ENCODE results near the gene CIC.
"Not testable (repeated sequence)": the region's sequence is repeated elsewhere in the genome, so short reads cannot be mapped to it uniquely, and the experiment has no call there.

Gene CIC

GRCh38 chr19:42334697-42335373 is 65.8 kb downstream of the CIC start:
- TF ChIP-seq CTCF (IDR thresholded peaks at IDR 0.05): no peak
- no peaks in the 10 kb centered on the region for H3K9me3 Mint-ChIP-seq
- H3K4me3 Mint-ChIP-seq: no peak overlapping the region
- no peak for DNase-seq
- peaks cover 18% of the 10 kb centered on the region for H3K36me3 Mint-ChIP-seq (ENCODE audit: low read depth)
- no peaks in the 10 kb centered on the region for H3K27me3 Mint-ChIP-seq (ENCODE audit: low read depth, poor library complexity)
- peaks cover 10% of the 10 kb centered on the region for H3K4me1 Mint-ChIP-seq
- H3K27ac Mint-ChIP-seq: no peak overlapping the region

GRCh38 chr19:42335374-42335936 is 66.4 kb downstream of the CIC start:
- peaks cover 3% of the 10 kb centered on the region for H3K4me1 Mint-ChIP-seq
- TF ChIP-seq CTCF (IDR thresholded peaks at IDR 0.05): no peak
- no peaks in the 10 kb centered on the region for H3K27me3 Mint-ChIP-seq (ENCODE audit: low read depth, poor library complexity)

GRCh38 chr19:42335971-42336370 is 66.9 kb downstream of the CIC start:
- Mint-ChIP-seq H3K36me3 (ENCODE audit: low read depth) (peaks cover 18% of the 10 kb centered on the region), H3K9me3 (no peaks in the 10 kb centered on the region), H3K27ac (no peak overlapping the region), H3K4me1 (no peaks in the 10 kb centered on the region), H3K4me3 (no peak overlapping the region), H3K27me3 (ENCODE audit: low read depth, poor library complexity) (no peaks in the 10 kb centered on the region)
- no peak for DNase-seq
- no peak for TF ChIP-seq CTCF (IDR thresholded peaks at IDR 0.05)

More at GRCh38 chr19:42335374-42335936, 66.4 kb downstream of the CIC start:
- peaks cover 18% of the 10 kb centered on the region for H3K36me3 Mint-ChIP-seq (ENCODE audit: low read depth)
- H3K27ac Mint-ChIP-seq: no peak overlapping the region
- H3K4me3 Mint-ChIP-seq: no peak overlapping the region
- no peaks in the 10 kb centered on the region for H3K9me3 Mint-ChIP-seq
- DNase-seq: no peak

GRCh38 chr19:42339126-42339860 is 70.2 kb downstream of the CIC start:
- H3K4me3 Mint-ChIP-seq; H3K27me3 Mint-ChIP-seq (ENCODE audit: low read depth, poor library complexity); H3K9me3 Mint-ChIP-seq; DNase-seq; H3K27ac Mint-ChIP-seq; H3K4me1 Mint-ChIP-seq: not testable (repeated sequence)
- peaks cover 31% of the 10 kb centered on the region for H3K36me3 Mint-ChIP-seq (ENCODE audit: low read depth)

- not testable (repeated sequence) for DNase-seq; H3K27ac Mint-ChIP-seq; H3K4me1 Mint-ChIP-seq; H3K9me3 Mint-ChIP-seq; H3K27me3 Mint-ChIP-seq (ENCODE audit: low read depth, poor library complexity); H3K4me3 Mint-ChIP-seq
- peaks cover 35% of the 10 kb centered on the region for H3K36me3 Mint-ChIP-seq (ENCODE audit: low read depth)
Measured at GRCh38 chr19:42339922-42340321, 70.9 kb downstream of the CIC start.

GRCh38 chr19:42343344-42344110 is 74.5 kb downstream of the CIC start:
- Mint-ChIP-seq H3K27me3 (ENCODE audit: low read depth, poor library complexity) (no peaks in the 10 kb centered on the region), H3K27ac (peak overlapping the region; percentile 58), H3K36me3 (ENCODE audit: low read depth) (peaks cover 46% of the 10 kb centered on the region), H3K4me3 (no peak overlapping the region), H3K9me3 (no peaks in the 10 kb centered on the region), H3K4me1 (no peaks in the 10 kb centered on the region)
- no peak for TF ChIP-seq CTCF (IDR thresholded peaks at IDR 0.05)
- DNase-seq: peak; percentile 26

All from nephron progenitor cell (in vitro differentiated cells).